Right lobe of liver (tissue), 4 donors: ENCODE data around the gene RASGRP4.

Experiments
- POLR2A ChIP-seq: fragments of 450-650 bp; IDR thresholded peaks from one replicate; pipeline ENCODE4 v1.6.1; 2017; ENCODE audit warnings: antibody characterized with exemption, mild to moderate bottlenecking
- TF ChIP-seq, protein P1 (sequence below), 4 donors: fragments of 200-600 bp in 3 of 4; fragments of 450-650 bp in 1 of 4; IDR thresholded peaks; one replicate each; pipeline versions ENCODE4 v1.5.1 to v1.8.0; 2016 to 2022; ENCODE audit warnings: antibody characterized with exemption in 4 of 4, mild to moderate bottlenecking in 2 of 4
- donor health status: DM: no; HTN: no; CAD: no.
- donor health status: DM: no; HTN: no; CAD: no.
- donor health status: DM: no; HTN: yes; CAD: no.

- TF ChIP-seq POLR2A, result no peak
- TF ChIP-seq, protein P1, sequence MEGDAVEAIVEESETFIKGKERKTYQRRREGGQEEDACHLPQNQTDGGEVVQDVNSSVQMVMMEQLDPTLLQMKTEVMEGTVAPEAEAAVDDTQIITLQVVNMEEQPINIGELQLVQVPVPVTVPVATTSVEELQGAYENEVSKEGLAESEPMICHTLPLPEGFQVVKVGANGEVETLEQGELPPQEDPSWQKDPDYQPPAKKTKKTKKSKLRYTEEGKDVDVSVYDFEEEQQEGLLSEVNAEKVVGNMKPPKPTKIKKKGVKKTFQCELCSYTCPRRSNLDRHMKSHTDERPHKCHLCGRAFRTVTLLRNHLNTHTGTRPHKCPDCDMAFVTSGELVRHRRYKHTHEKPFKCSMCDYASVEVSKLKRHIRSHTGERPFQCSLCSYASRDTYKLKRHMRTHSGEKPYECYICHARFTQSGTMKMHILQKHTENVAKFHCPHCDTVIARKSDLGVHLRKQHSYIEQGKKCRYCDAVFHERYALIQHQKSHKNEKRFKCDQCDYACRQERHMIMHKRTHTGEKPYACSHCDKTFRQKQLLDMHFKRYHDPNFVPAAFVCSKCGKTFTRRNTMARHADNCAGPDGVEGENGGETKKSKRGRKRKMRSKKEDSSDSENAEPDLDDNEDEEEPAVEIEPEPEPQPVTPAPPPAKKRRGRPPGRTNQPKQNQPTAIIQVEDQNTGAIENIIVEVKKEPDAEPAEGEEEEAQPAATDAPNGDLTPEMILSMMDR (IDR thresholded peaks at IDR 0.05), result no peak
Measured at GRCh38 chr19:38457202-38457601, 31.2 kb upstream of the RASGRP4 start.
